Measurements from ENCODE around the gene ACTMAP. TPM values are rescaled to one million over a fixed set of nuclear protein-coding genes. Genes with fewer than 3 reads are reported as not detected.

Gene ACTMAP
- total RNA-seq, 1 experiment from 2014 or later, result 17.8 TPM

GRCh38 chr19:40705950-40706619, 44.2 kb downstream of the ACTMAP start:
- Mint-ChIP-seq H3K36me3 (ENCODE audit: insufficient read depth, unreplicated experiment) (peaks cover 74% of the 10 kb centered on the region), H3K27me3 (ENCODE audit: unreplicated experiment) (no peaks in the 10 kb centered on the region), H3K27ac (ENCODE audit: unreplicated experiment) (no peak overlapping the region), H3K4me3 (ENCODE audit: low read depth, unreplicated experiment) (no peak overlapping the region), H3K9me3 (ENCODE audit: low read depth, unreplicated experiment) (no peaks in the 10 kb centered on the region), H3K4me1 (ENCODE audit: low read depth, unreplicated experiment) (no peaks in the 10 kb centered on the region)
- DNase-seq, result no peak
- no TSS peak for BruUV-seq (replicated peaks)
- CTCF ChIA-PET, result interaction anchor here (0.9 kb wide), 1 partner anchor 44 kb away, joined by 6 read pairs; no protein-coding TSS in a partner anchor
- intact Hi-C loops (cut with micrococcal nuclease; ENCODE audit: unreplicated experiment), result no loop called here
- no peak for TF ChIP-seq CTCF (IDR thresholded peaks at IDR 0.05; ENCODE audit: unreplicated experiment)

GRCh38 chr19:40705362-40705651, 45.0 kb downstream of the ACTMAP start:
- Mint-ChIP-seq H3K4me3 (ENCODE audit: low read depth, unreplicated experiment) (no peak overlapping the region), H3K36me3 (ENCODE audit: insufficient read depth, unreplicated experiment) (peaks cover 74% of the 10 kb centered on the region), H3K9me3 (ENCODE audit: low read depth, unreplicated experiment) (no peaks in the 10 kb centered on the region), H3K27ac (ENCODE audit: unreplicated experiment) (no peak overlapping the region), H3K27me3 (ENCODE audit: unreplicated experiment) (no peaks in the 10 kb centered on the region), H3K4me1 (ENCODE audit: low read depth, unreplicated experiment) (no peaks in the 10 kb centered on the region)
- CTCF ChIA-PET, result no interaction called here
- BruUV-seq (replicated peaks), result no TSS peak
- DNase-seq, result no peak
- TF ChIP-seq CTCF (IDR thresholded peaks at IDR 0.05; ENCODE audit: unreplicated experiment), result no peak
- intact Hi-C loops (cut with micrococcal nuclease; ENCODE audit: unreplicated experiment), result no loop called here

- no peak for DNase-seq
- H3K27ac Mint-ChIP-seq (ENCODE audit: unreplicated experiment), result no peak overlapping the region
- no peaks in the 10 kb centered on the region for H3K27me3 Mint-ChIP-seq (ENCODE audit: unreplicated experiment)
- peaks cover 68% of the 10 kb centered on the region for H3K36me3 Mint-ChIP-seq (ENCODE audit: insufficient read depth, unreplicated experiment)
- no peaks in the 10 kb centered on the region for H3K9me3 Mint-ChIP-seq (ENCODE audit: low read depth, unreplicated experiment)
- no TSS peak for BruUV-seq (replicated peaks)
- intact Hi-C loops (cut with micrococcal nuclease; ENCODE audit: unreplicated experiment), result no loop called here
- H3K4me1 Mint-ChIP-seq (ENCODE audit: low read depth, unreplicated experiment), result no peaks in the 10 kb centered on the region
- no peak overlapping the region for H3K4me3 Mint-ChIP-seq (ENCODE audit: low read depth, unreplicated experiment)
- TF ChIP-seq CTCF (IDR thresholded peaks at IDR 0.05; ENCODE audit: unreplicated experiment), result no peak
- CTCF ChIA-PET, result interaction anchor here (0.6 kb wide), 1 partner anchor 127 kb away, joined by 3 read pairs; no protein-coding TSS in a partner anchor
Observed at GRCh38 chr19:40704491-40705361, 45.6 kb downstream of the ACTMAP start.

- Mint-ChIP-seq H3K27me3 (ENCODE audit: unreplicated experiment) (no peaks in the 10 kb centered on the region), H3K36me3 (ENCODE audit: insufficient read depth, unreplicated experiment) (peaks cover 60% of the 10 kb centered on the region), H3K4me3 (ENCODE audit: low read depth, unreplicated experiment) (no peak overlapping the region), H3K27ac (ENCODE audit: unreplicated experiment) (no peak overlapping the region), H3K4me1 (ENCODE audit: low read depth, unreplicated experiment) (no peaks in the 10 kb centered on the region), H3K9me3 (ENCODE audit: low read depth, unreplicated experiment) (no peaks in the 10 kb centered on the region)
- CTCF ChIA-PET, result no interaction called here
- TF ChIP-seq CTCF (IDR thresholded peaks at IDR 0.05; ENCODE audit: unreplicated experiment), result no peak
- BruUV-seq (replicated peaks), result no TSS peak
- intact Hi-C loops (cut with micrococcal nuclease; ENCODE audit: unreplicated experiment), result no loop called here
- no peak for DNase-seq
Observed at GRCh38 chr19:40703029-40703755, 47.1 kb downstream of the ACTMAP start.

All from Calu3 (cell line).